HCT116 (cell line): Measurements from ENCODE around the gene TRAK1. TPM values are rescaled to one million over a fixed set of nuclear protein-coding genes. Genes with fewer than 3 reads are reported as not detected.

Experiments used
- ATAC-seq: fragments of 200-7000 bp; cut with Tn5 transposase; 2 replicates; pipeline ENCODE4 v1.9.1; 2020; ENCODE audit warnings: mild to moderate bottlenecking, moderate library complexity
- BruUV-seq: library from RNA; stranded (reverse); fragments of 400-500 nt; replicated peaks from 2 replicates; lab custom pipeline; 2021; lab: Mats Ljungman, UMichigan
- CTCF ChIA-PET: fragments of 300-600 bp; sonication (Branson Sonifier 250); formaldehyde crosslinking; loops from one replicate; lab custom pipeline; 2021; ENCODE audit warnings: antibody characterized with exemption; lab: Charles Lee
- POLR2A ChIA-PET: fragments of 300-600, 350-600 bp; sonication (Branson Sonifier 250); formaldehyde crosslinking; loops from one replicate; lab custom pipeline; 2021; ENCODE audit warnings: antibody characterized with exemption; lab: Charles Lee
- RAD21 ChIA-PET, 2 experiments: fragments of 300-600 bp; sonication (Branson Sonifier 250); formaldehyde crosslinking; loops; one replicate each; lab custom pipeline; 2023; ENCODE audit warnings: low total read pairs in 2 of 2; ENCODE audit not compliant: uncharacterized antibody in 2 of 2, unreplicated experiment in 2 of 2, low non-redundant PET in 1 of 2; lab: Charles Lee
- DNase-seq: peaks from one replicate; pipeline ENCODE4 v3.0.0-alpha.2; 2010; ENCODE audit warnings: low read depth, low spot score
- H2AFZ ChIP-seq: fragments of 200-600 bp; shearing (Covaris generic), sonication (generic); 2 replicates; pipeline ENCODE4 v1.6.1; 2017; ENCODE audit warnings: low read depth, mixed run types, mixed read lengths, antibody characterized with exemption, low read length; ENCODE audit not compliant: poor library complexity, severe bottlenecking
- H3K27ac ChIP-seq: 2 replicates; pipeline ENCODE4 v1.5.1; 2012; ENCODE audit warnings: low read depth, low read length
- H3K27me3 ChIP-seq: fragments of 200-600 bp; sonication (generic); 2 replicates; pipeline ENCODE4 v1.6.1; 2016; ENCODE audit warnings: mixed run types, low read length, mixed read lengths; ENCODE audit not compliant: insufficient read depth
- H3K36me3 ChIP-seq, 2 experiments: fragments of 200-500 bp in 1 of 2; fragments of 200-600 bp in 1 of 2; sonication (Bioruptor generic) in 1 of 2; sonication (generic) in 1 of 2; 2 replicates each; pipeline versions ENCODE4 v1.5.1 to v1.6.1; 2014 to 2016; ENCODE audit warnings: low read length in 2 of 2, inconsistent platforms in 1 of 2, mixed read lengths in 1 of 2, mixed run types in 1 of 2; ENCODE audit not compliant: insufficient read depth in 2 of 2, control insufficient read depth in 1 of 2
- H3K4me1 ChIP-seq, 2 experiments: fragments of 200-600 bp in 1 of 2; sonication (generic) in 1 of 2; 2 replicates each; pipeline versions ENCODE4 v1.5.1 to v1.6.1; 2012 to 2017; ENCODE audit warnings: low read length in 2 of 2, inconsistent platforms in 1 of 2, mild to moderate bottlenecking in 1 of 2, mixed read lengths in 1 of 2, mixed run types in 1 of 2, moderate library complexity in 1 of 2; ENCODE audit not compliant: insufficient read depth in 2 of 2, control insufficient read depth in 1 of 2
- H3K4me2 ChIP-seq: fragments of 200-600 bp; sonication (generic); 2 replicates; pipeline ENCODE4 v1.6.1; 2017; ENCODE audit warnings: mixed run types, low read length, mixed read lengths
- H3K4me3 ChIP-seq, 2 experiments: fragments of 200-600 bp in 1 of 2; sonication (generic) in 1 of 2; replicated peaks in 1 of 2; 2 replicates each; pipeline ENCODE4 v1.5.1; 2011 to 2016; ENCODE audit warnings: low read length in 2 of 2, control low read depth in 1 of 2, low read depth in 1 of 2, mild to moderate bottlenecking in 1 of 2, mixed read lengths in 1 of 2, mixed run types in 1 of 2
- H3K79me2 ChIP-seq: fragments of 200-600 bp; sonication (generic); 2 replicates; pipeline ENCODE4 v1.6.1; 2017; ENCODE audit warnings: mild to moderate bottlenecking, mixed run types, low read length, moderate library complexity, mixed read lengths; ENCODE audit not compliant: insufficient read depth
- H3K9ac ChIP-seq: fragments of 200-600 bp; sonication (generic); 2 replicates; pipeline ENCODE4 v1.6.1; 2016; ENCODE audit warnings: low read length, mixed read lengths
- H3K9me2 ChIP-seq: fragments of 200-600 bp; sonication (generic), shearing (Covaris generic); 2 replicates; pipeline ENCODE4 v1.6.1; 2017; ENCODE audit warnings: mixed run types, mild to moderate bottlenecking, moderate library complexity; ENCODE audit not compliant: insufficient read depth
- H3K9me3 ChIP-seq, 2 experiments: fragments of 200-500 bp in 1 of 2; fragments of 200-600 bp in 1 of 2; sonication (Bioruptor generic) in 1 of 2; sonication (generic) in 1 of 2; 2 replicates each; pipeline ENCODE4 v1.6.1; 2014 to 2017; ENCODE audit warnings: low read length in 2 of 2, mixed read lengths in 2 of 2, inconsistent platforms in 1 of 2, low read depth in 1 of 2, mild to moderate bottlenecking in 1 of 2, mixed run types in 1 of 2, moderate library complexity in 1 of 2; ENCODE audit not compliant: control insufficient read depth in 1 of 2, insufficient read depth in 1 of 2
- H4K20me1 ChIP-seq: fragments of 200-600 bp; sonication (generic), shearing (Covaris generic); 2 replicates; pipeline ENCODE4 v1.6.1; 2017; ENCODE audit warnings: mixed run types, mild to moderate bottlenecking, moderate library complexity; ENCODE audit not compliant: insufficient read depth
- CBX3 ChIP-seq: IDR thresholded peaks from 2 replicates; pipeline ENCODE4 v1.6.1; 2012; ENCODE audit warnings: low read depth
- ELF1 ChIP-seq: IDR thresholded peaks from 2 replicates; pipeline ENCODE4 v1.6.1; 2012; ENCODE audit warnings: low read depth, borderline replicate concordance
- MAX ChIP-seq: IDR thresholded peaks from 2 replicates; pipeline ENCODE4 v1.6.1; 2012
- SP1 ChIP-seq: IDR thresholded peaks from 2 replicates; pipeline ENCODE4 v1.6.1; 2012; ENCODE audit warnings: low read depth
- TCF7L2 ChIP-seq: IDR thresholded peaks from 2 replicates; pipeline ENCODE4 v1.7.0; 2011; ENCODE audit warnings: borderline replicate concordance, inconsistent platforms; ENCODE audit not compliant: insufficient read depth, insufficient read length; ENCODE audit errors: extremely low read depth
- YY1 ChIP-seq: IDR thresholded peaks from 2 replicates; pipeline ENCODE4 v1.6.1; 2011; ENCODE audit warnings: low read length, low read depth, moderate library complexity, mild to moderate bottlenecking; ENCODE audit not compliant: insufficient replicate concordance; ENCODE audit errors: extremely low read depth
- ZFX ChIP-seq: fragments of 450-650 bp; IDR thresholded peaks from 2 replicates; pipeline ENCODE4 v1.6.1; 2017
- intact Hi-C: fragments of 100-400 bp; cut with micrococcal nuclease; formaldehyde crosslinking; loops from 2 replicates; pipeline ENCODE4 v1.10.0; 2022
- total RNA-seq: library from RNA; stranded (reverse); gene quantifications from one replicate; pipeline ENCODE4 v1.2.1, GENCODE V29; 2021; ENCODE audit not compliant: unreplicated experiment
- TF ChIP-seq, protein P1 (sequence below): IDR thresholded peaks from 2 replicates; pipeline ENCODE4 v1.6.1; 2012

Gene TRAK1
- total RNA-seq, 1 experiment from 2014 or later: 25.9 TPM

GRCh38 chr3:42264399-42265058, 173.4 kb downstream of the TRAK1 start:
- DNase-seq: no peak
- TF ChIP-seq MAX (no peak), TCF7L2 (no peak), CBX3 (no peak)
- Histone ChIP-seq H3K27me3 (no peaks in the 10 kb centered on the region), H3K4me2 (no peak overlapping the region), H3K4me3 (no peak overlapping the region), H3K36me3 (no peaks in the 10 kb centered on the region), H3K9me3 (no peaks in the 10 kb centered on the region), H3K4me1 (peaks cover 6 to 27% of the 10 kb centered on the region in 2 experiments; a peak in 3 of 4 replicates), H3K79me2 (no peaks in the 10 kb centered on the region), H4K20me1 (no peaks in the 10 kb centered on the region), H3K9me2 (no peaks in the 10 kb centered on the region), H3K27ac (no peak overlapping the region), H2AFZ (no peak overlapping the region), H3K9ac (no peak overlapping the region)
- POLR2A ChIA-PET: no interaction called here
- CTCF ChIA-PET: interaction anchor here (1.1 to 1.2 kb wide), 2 partner anchors 179 kb away, joined by 3 read pairs; no protein-coding TSS in a partner anchor
- intact Hi-C loops: no loop called here
- RAD21 ChIA-PET: interaction anchor here in 1 of 2 experiments (1.6 kb wide), 1 partner anchor 17 kb away, joined by 4 read pairs; no protein-coding TSS in a partner anchor
- no peak for ATAC-seq
- BruUV-seq: no TSS peak

DNA sequence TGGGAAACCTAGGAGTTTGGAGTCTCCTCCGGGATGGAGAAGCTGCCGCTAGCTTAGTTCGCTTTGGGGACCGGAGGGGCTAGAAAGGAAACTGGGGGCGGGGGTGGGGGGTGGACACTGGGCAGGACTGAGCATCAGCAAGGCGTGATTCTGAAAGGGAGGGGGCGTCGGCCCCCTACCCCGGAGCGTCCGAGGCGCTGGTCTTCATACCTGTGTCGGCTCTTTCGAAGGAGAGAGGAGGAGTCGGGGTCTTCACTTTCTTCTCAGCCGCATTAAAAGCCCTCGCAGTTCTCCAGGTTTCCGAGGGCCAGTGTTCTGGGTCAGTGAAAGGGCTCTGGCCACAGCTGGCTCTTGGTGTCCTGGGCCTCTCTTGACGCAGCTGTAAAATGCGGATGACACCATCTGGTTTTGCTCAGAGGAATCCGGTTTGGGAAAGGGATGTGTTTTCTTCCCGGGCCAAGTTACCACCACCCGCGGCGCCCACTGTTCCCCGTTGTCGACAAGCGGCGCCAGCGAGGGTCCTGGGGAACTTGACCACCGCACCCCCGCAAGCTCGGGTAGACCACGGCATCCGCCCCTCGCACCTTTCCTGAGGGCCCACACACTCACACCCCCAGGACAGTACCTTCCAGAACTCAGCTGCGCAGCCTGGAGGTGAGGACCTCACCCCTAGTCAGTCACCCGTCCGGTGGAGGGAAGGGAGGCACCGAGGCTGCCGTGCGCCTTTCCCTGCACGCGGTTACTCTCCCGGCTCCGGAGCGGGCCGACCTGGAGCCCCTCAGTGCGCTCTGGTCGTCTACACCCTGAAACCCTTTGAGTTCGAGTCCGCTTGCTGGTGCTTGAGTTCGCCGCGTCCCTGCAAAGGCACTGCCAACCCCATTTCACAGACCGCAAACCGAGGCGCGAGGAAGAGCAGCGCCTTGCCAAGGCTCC, 174.2 kb downstream of the TRAK1 start:
- TF ChIP-seq MAX (no peak), ELF1 (no peak), ZFX (no peak), SP1 (no peak), YY1 (no peak)
- TF ChIP-seq, protein P1, sequence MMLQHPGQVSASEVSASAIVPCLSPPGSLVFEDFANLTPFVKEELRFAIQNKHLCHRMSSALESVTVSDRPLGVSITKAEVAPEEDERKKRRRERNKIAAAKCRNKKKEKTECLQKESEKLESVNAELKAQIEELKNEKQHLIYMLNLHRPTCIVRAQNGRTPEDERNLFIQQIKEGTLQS: no peak
- H3K9ac ChIP-seq: no peak overlapping the region
- POLR2A ChIA-PET: no interaction called here
- BruUV-seq: no TSS peak
- H3K4me2 ChIP-seq: no peak overlapping the region
- H4K20me1 ChIP-seq: no peaks in the 10 kb centered on the region
- no peaks in the 10 kb centered on the region for H3K27me3 ChIP-seq
- H3K9me2 ChIP-seq: no peaks in the 10 kb centered on the region
- H3K9me3 ChIP-seq: no peaks in the 10 kb centered on the region
- H3K4me1 ChIP-seq: peaks cover 6 to 27% of the 10 kb centered on the region in 2 experiments; a peak in 3 of 4 replicates
- no peak overlapping the region for H3K27ac ChIP-seq
- CTCF ChIA-PET: interaction anchor here (1.1 kb wide), 1 partner anchor 178 kb away, joined by 3 read pairs; no protein-coding TSS in a partner anchor
- DNase-seq (no peak), ATAC-seq (no peak)
- RAD21 ChIA-PET: no interaction called here
- no peak overlapping the region for H3K4me3 ChIP-seq
- H2AFZ ChIP-seq: no peak overlapping the region
- no peaks in the 10 kb centered on the region for H3K36me3 ChIP-seq
- H3K79me2 ChIP-seq: no peaks in the 10 kb centered on the region
- intact Hi-C loops: no loop called here
